ENCODE data around the gene KRTAP10-6.

The KRTAP10-6 gene

GRCh38 chr21:44555200-44555875 lies 37.0 kb downstream of the KRTAP10-6 start:
- TF ChIP-seq CTCF (IDR thresholded peaks at IDR 0.05), result no peak

- TF ChIP-seq CTCF (IDR thresholded peaks at IDR 0.05), result no peak
These were observed 39.6 kb downstream of the KRTAP10-6 start for GRCh38 chr21:44552681-44553080.

GRCh38 chr21:44552136-44552535 lies 40.2 kb downstream of the KRTAP10-6 start:
- TF ChIP-seq CTCF (IDR thresholded peaks at IDR 0.05), result no peak

GRCh38 chr21:44551340-44551961 lies 40.9 kb downstream of the KRTAP10-6 start, which contains the start of gene KRTAP10-2:
TSS of gene KRTAP10-2 (minus strand) at chr21:44551505. CDS start at chr21:44551458, 47 bp downstream.
- no peak for TF ChIP-seq CTCF (IDR thresholded peaks at IDR 0.05)

- TF ChIP-seq CTCF (IDR thresholded peaks at IDR 0.05), result no peak
These were observed 41.5 kb downstream of the KRTAP10-6 start for GRCh38 chr21:44550807-44551206.

- TF ChIP-seq CTCF (IDR thresholded peaks at IDR 0.05), result no peak
These were observed 42.6 kb downstream of the KRTAP10-6 start for GRCh38 chr21:44549525-44550211.

GRCh38 chr21:44548922-44549321 lies 43.4 kb downstream of the KRTAP10-6 start:
- no peak for TF ChIP-seq CTCF (IDR thresholded peaks at IDR 0.05)

Data from LNCAP (cell line).